PC-9 (cell line): ENCODE results near the gene RBMS1. TPM values are rescaled to one million over a fixed set of nuclear protein-coding genes. Genes with fewer than 3 reads are reported as not detected.

Experiments
- BruUV-seq: library from RNA; stranded (reverse); fragments of 400-500 nt; replicated peaks from 2 replicates; lab custom pipeline; 2021; lab: Mats Ljungman, UMichigan
- CTCF ChIA-PET: fragments of 300-600 bp; sonication (Branson Sonifier 250); formaldehyde crosslinking; loops from one replicate; lab custom pipeline; 2022; ENCODE audit warnings: antibody characterized with exemption; lab: Charles Lee
- POLR2A ChIA-PET: fragments of 300-600 bp; sonication (Branson Sonifier 250); formaldehyde crosslinking; loops from one replicate; lab custom pipeline; 2022; ENCODE audit warnings: antibody characterized with exemption; ENCODE audit not compliant: unreplicated experiment; lab: Charles Lee
- DNase-seq, 2 experiments: peaks; one replicate each; pipeline versions ENCODE4 v3.0.0 to v3.0.0-alpha.2; 2015 to 2022; ENCODE audit warnings: mixed read lengths in 1 of 2
- H2AFZ ChIP-seq: fragments of 200-600 bp; sonication (generic); 2 replicates; pipeline ENCODE4 v1.8.1; 2017; ENCODE audit warnings: antibody characterized with exemption
- H3F3A ChIP-seq: fragments of 200-600 bp; sonication (generic); 2 replicates; pipeline ENCODE4 v1.8.1; 2017; ENCODE audit warnings: antibody characterized with exemption, mild to moderate bottlenecking, low read depth; ENCODE audit not compliant: insufficient read depth
- H3K27ac ChIP-seq: fragments of 200-600 bp; sonication (generic); 2 replicates; pipeline ENCODE4 v1.6.1; 2016; ENCODE audit warnings: mixed run types
- H3K27me3 ChIP-seq: fragments of 200-600 bp; sonication (generic); 2 replicates; pipeline ENCODE4 v1.6.1; 2016; ENCODE audit warnings: low read depth, mixed run types; ENCODE audit not compliant: insufficient read depth
- H3K36me3 ChIP-seq: fragments of 200-600 bp; sonication (generic); 2 replicates; pipeline ENCODE4 v1.6.1; 2016; ENCODE audit warnings: low read depth, mixed run types
- H3K4me1 ChIP-seq: fragments of 200-600 bp; sonication (generic); replicated peaks from 2 replicates; pipeline ENCODE4 v1.6.1; 2016; ENCODE audit warnings: mixed run types; ENCODE audit not compliant: insufficient read depth
- H3K4me2 ChIP-seq: fragments of 200-600 bp; sonication (generic); 2 replicates; pipeline ENCODE4 v1.6.1; 2017; ENCODE audit warnings: mixed run types
- H3K4me3 ChIP-seq: fragments of 200-600 bp; sonication (generic); 2 replicates; pipeline ENCODE4 v1.6.1; 2016; ENCODE audit warnings: mixed run types
- H3K79me2 ChIP-seq: fragments of 200-600 bp; sonication (generic); 2 replicates; pipeline ENCODE4 v1.6.1; 2017; ENCODE audit warnings: low read depth, mixed run types
- H3K9me2 ChIP-seq: fragments of 200-600 bp; sonication (generic); 2 replicates; pipeline ENCODE4 v1.8.1; 2017; ENCODE audit warnings: mild to moderate bottlenecking; ENCODE audit not compliant: insufficient read depth
- H3K9me3 ChIP-seq: fragments of 200-600 bp; sonication (generic); 2 replicates; pipeline ENCODE4 v1.8.1; 2016; ENCODE audit warnings: low read depth; ENCODE audit not compliant: insufficient read depth
- H4K20me1 ChIP-seq: fragments of 200-600 bp; sonication (generic); 2 replicates; pipeline ENCODE4 v1.8.1; 2017; ENCODE audit not compliant: insufficient read depth
- CTCF ChIP-seq: fragments of 200-600 bp; sonication (generic); conservative IDR thresholded peaks from 2 replicates; pipeline ENCODE4 v1.6.1; 2017; ENCODE audit warnings: mixed run types, antibody characterized with exemption, mild to moderate bottlenecking, moderate library complexity
- EZH2 ChIP-seq: fragments of 200-600 bp; sonication (generic); IDR thresholded peaks from 2 replicates; pipeline ENCODE4 v1.8.0; 2017; ENCODE audit warnings: antibody characterized with exemption, low read depth
- intact Hi-C: fragments of 100-400 bp; cut with micrococcal nuclease; formaldehyde crosslinking; loops from one replicate; pipeline ENCODE4 v1.10.0; 2022; ENCODE audit not compliant: unreplicated experiment
- total RNA-seq: library from RNA; stranded (reverse); gene quantifications from 2 replicates; pipeline ENCODE4 v1.2.3, GENCODE V29; 2021

The RBMS1 gene
- total RNA-seq, 1 experiment from 2014 or later = 65.1 TPM

- Histone ChIP-seq H3F3A (no peaks in the 10 kb centered on the region), H3K4me2 (no peak overlapping the region), H3K4me3 (no peak overlapping the region), H2AFZ (no peak overlapping the region; the same call in 1 of the 2 replicates), H4K20me1 (no peaks in the 10 kb centered on the region), H3K27ac (no peak overlapping the region), H3K9me2 (no peaks in the 10 kb centered on the region), H3K9me3 (no peaks in the 10 kb centered on the region), H3K4me1 (peaks cover 2% of the 10 kb centered on the region), H3K79me2 (no peaks in the 10 kb centered on the region), H3K27me3 (no peaks in the 10 kb centered on the region), H3K36me3 (no peaks in the 10 kb centered on the region)
- DNase-seq = peak in 1 of 2 experiments; percentile 65
- TF ChIP-seq CTCF = no peak
- no peak for TF ChIP-seq EZH2
- ChIA-PET POLR2A (interaction anchor here (0.6 kb wide), 1 partner anchor 19 kb away, joined by 6 read pairs; no protein-coding TSS in a partner anchor), CTCF (interaction anchor here (0.6 kb wide), 1 partner anchor 908 kb away, joined by 3 read pairs; no protein-coding TSS in a partner anchor)
- intact Hi-C loops = no loop called here
- no TSS peak for BruUV-seq
Observed at GRCh38 chr2:160538559-160539355, 45.1 kb upstream of the RBMS1 start.

- ChIA-PET CTCF (no interaction called here), POLR2A (no interaction called here)
- H3K4me1 ChIP-seq = peaks cover 5% of the 10 kb centered on the region
- intact Hi-C loops = no loop called here
- H3K9me3 ChIP-seq = no peaks in the 10 kb centered on the region
- H3K79me2 ChIP-seq = no peaks in the 10 kb centered on the region
- no peaks in the 10 kb centered on the region for H4K20me1 ChIP-seq
- H2AFZ ChIP-seq = no peak overlapping the region
- no peak for DNase-seq
- no peak for TF ChIP-seq EZH2
- TF ChIP-seq CTCF = no peak
- H3K4me2 ChIP-seq = no peak overlapping the region
- H3F3A ChIP-seq = no peaks in the 10 kb centered on the region
- H3K27me3 ChIP-seq = no peaks in the 10 kb centered on the region
- H3K4me3 ChIP-seq = no peak overlapping the region
- H3K9me2 ChIP-seq = no peaks in the 10 kb centered on the region
- no peaks in the 10 kb centered on the region for H3K36me3 ChIP-seq
- BruUV-seq = no TSS peak
- H3K27ac ChIP-seq = no peak overlapping the region
Observed at GRCh38 chr2:160538115-160538514, 44.5 kb upstream of the RBMS1 start.

GRCh38 chr2:160534996-160535395 is 41.4 kb upstream of the RBMS1 start:
- no peak for DNase-seq
- Histone ChIP-seq H3K79me2 (no peaks in the 10 kb centered on the region), H3K4me1 (peaks cover 5% of the 10 kb centered on the region), H3K9me2 (no peaks in the 10 kb centered on the region), H3K4me3 (no peak overlapping the region), H3K9me3 (no peaks in the 10 kb centered on the region), H3K27me3 (no peaks in the 10 kb centered on the region), H4K20me1 (no peaks in the 10 kb centered on the region), H3K36me3 (no peaks in the 10 kb centered on the region), H3K4me2 (no peak overlapping the region), H3F3A (no peaks in the 10 kb centered on the region), H3K27ac (no peak overlapping the region), H2AFZ (no peak overlapping the region)
- ChIA-PET POLR2A (no interaction called here), CTCF (no interaction called here)
- intact Hi-C loops = no loop called here
- TF ChIP-seq CTCF = no peak
- no peak for TF ChIP-seq EZH2
- BruUV-seq = no TSS peak
